ENCODE data around the gene HNMT. TPM values are rescaled to one million over a fixed set of nuclear protein-coding genes. Genes with fewer than 3 reads are reported as not detected.
"Not testable (repeated sequence)": the region's sequence is repeated elsewhere in the genome, so short reads cannot be mapped to it uniquely, and the experiment has no call there.

Gene HNMT
- total RNA-seq, 4 donors from 2014 or later: 21.5 to 122 (median 60.4) TPM

GRCh38 chr2:137992039-137992646 is 27.9 kb downstream of the HNMT start:
- intact Hi-C loops (cut with DNase I; ENCODE audit: low total_unique reads): no loop called here
- H3K4me3 ChIP-seq: no peak overlapping the region

GRCh38 chr2:137993715-137994476 is 29.6 kb downstream of the HNMT start:
- H3K4me1 ChIP-seq; H3K36me3 ChIP-seq; H3K27me3 ChIP-seq; DNase-seq; intact Hi-C loops (cut with DNase I; ENCODE audit: low total_unique reads); H3K9me3 ChIP-seq; H3K27ac ChIP-seq; H3K4me3 ChIP-seq: not testable (repeated sequence)

More at GRCh38 chr2:137992039-137992646, 27.9 kb downstream of the HNMT start:
- H3K36me3 ChIP-seq: no peaks in the 10 kb centered on the region
- TF ChIP-seq POLR2A (IDR thresholded peaks at IDR 0.05) (no peak), CTCF (IDR thresholded peaks at IDR 0.05) (no peak)
- H3K4me1 ChIP-seq: no peaks in the 10 kb centered on the region
- no peaks in the 10 kb centered on the region for H3K27me3 ChIP-seq
- H3K27ac ChIP-seq: no peak overlapping the region
- no peak for DNase-seq
- peaks cover 0 to 3% of the 10 kb centered on the region in 2 donors for H3K9me3 ChIP-seq

- H3K4me3 ChIP-seq; intact Hi-C loops (cut with DNase I; ENCODE audit: low total_unique reads); H3K36me3 ChIP-seq; H3K4me1 ChIP-seq; H3K9me3 ChIP-seq; DNase-seq; H3K27ac ChIP-seq; H3K27me3 ChIP-seq: not testable (repeated sequence)
Measured at GRCh38 chr2:137995368-137995767, 31.1 kb downstream of the HNMT start.

- H3K36me3 ChIP-seq; H3K27me3 ChIP-seq; H3K27ac ChIP-seq; H3K4me1 ChIP-seq; H3K9me3 ChIP-seq; intact Hi-C loops (cut with DNase I; ENCODE audit: low total_unique reads); DNase-seq; H3K4me3 ChIP-seq: not testable (repeated sequence)
Measured at GRCh38 chr2:137996158-137996557, 31.9 kb downstream of the HNMT start.

- no peak for TF ChIP-seq POLR2A (IDR thresholded peaks at IDR 0.05)
- TF ChIP-seq CTCF (IDR thresholded peaks at IDR 0.05): no peak
- H3K27me3 ChIP-seq: no peaks in the 10 kb centered on the region
- H3K4me1 ChIP-seq: no peaks in the 10 kb centered on the region
- intact Hi-C loops (cut with DNase I; ENCODE audit: low total_unique reads): no loop called here
- DNase-seq: no peak
- H3K36me3 ChIP-seq: no peaks in the 10 kb centered on the region
- H3K27ac ChIP-seq: no peak overlapping the region
- no peaks in the 10 kb centered on the region for H3K9me3 ChIP-seq
- H3K4me3 ChIP-seq: no peak overlapping the region
Measured at GRCh38 chr2:137997733-137998132, 33.5 kb downstream of the HNMT start.

- DNase-seq: no peak
- Histone ChIP-seq H3K9me3 (no peaks in the 10 kb centered on the region), H3K4me3 (no peak overlapping the region)
Measured at GRCh38 chr2:137998503-137998902, 34.2 kb downstream of the HNMT start.

More at GRCh38 chr2:137998503-137998902, 34.2 kb downstream of the HNMT start:
- H3K4me1 ChIP-seq: no peaks in the 10 kb centered on the region
- H3K36me3 ChIP-seq: no peaks in the 10 kb centered on the region
- TF ChIP-seq CTCF (IDR thresholded peaks at IDR 0.05): no peak
- TF ChIP-seq POLR2A (IDR thresholded peaks at IDR 0.05): no peak
- no peak overlapping the region for H3K27ac ChIP-seq
- intact Hi-C loops (cut with DNase I; ENCODE audit: low total_unique reads): no loop called here
- H3K27me3 ChIP-seq: no peaks in the 10 kb centered on the region
